ENCODE measurements around the gene KRT77.
"Not testable (repeated sequence)": the region's sequence is repeated elsewhere in the genome, so short reads cannot be mapped to it uniquely, and the experiment has no call there.

The KRT77 gene

DNA sequence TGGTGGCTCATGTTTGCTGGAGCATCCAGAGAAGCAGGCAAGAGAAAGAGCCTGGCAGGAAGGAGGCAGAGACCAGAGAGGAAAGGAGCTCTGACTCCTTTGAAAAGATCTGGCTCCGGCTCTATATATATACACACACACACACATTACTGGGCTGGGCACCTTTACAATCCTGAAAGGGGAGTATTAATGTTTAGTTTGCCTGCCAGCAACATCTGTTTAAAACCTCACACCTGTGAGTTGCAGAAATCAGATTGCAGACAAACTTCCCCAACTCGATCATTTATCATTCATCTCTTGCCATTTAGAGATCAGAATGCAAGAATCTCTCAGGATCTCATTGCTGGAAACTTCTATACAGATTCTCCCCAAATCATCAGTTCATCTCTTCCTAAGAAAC is at the start of gene KRT77:
Gene KRT77, minus strand, starts transcription at position 101 of the 400 bp plus-strand sequence. Its CDS starts 90 bp downstream, at position 11.
- no peak for DNase-seq

GRCh38 chr12:52752516-52752915 is 49.2 kb upstream of the KRT77 start:
- DNase-seq = no peak

DNA sequence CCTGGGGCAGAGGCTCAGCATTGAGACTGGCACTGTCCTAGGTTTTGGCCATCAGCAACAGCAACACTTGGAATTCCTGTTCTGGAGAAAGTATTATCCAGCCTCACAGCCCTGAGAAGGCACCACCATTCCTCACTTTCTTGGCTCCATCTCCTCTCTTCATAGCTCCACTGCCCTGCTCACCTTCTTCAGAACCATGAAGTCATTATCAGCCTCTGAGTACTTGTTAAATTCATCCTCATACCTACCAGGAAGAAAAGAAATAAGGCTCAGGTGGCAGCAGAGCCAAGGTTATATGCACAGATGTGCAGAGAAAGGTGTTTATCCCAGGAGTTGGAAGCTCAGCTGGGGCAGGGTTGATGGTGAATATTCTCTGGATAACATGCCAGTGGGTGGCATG is 48.5 kb upstream of the KRT77 start:
- no peak for DNase-seq

DNA sequence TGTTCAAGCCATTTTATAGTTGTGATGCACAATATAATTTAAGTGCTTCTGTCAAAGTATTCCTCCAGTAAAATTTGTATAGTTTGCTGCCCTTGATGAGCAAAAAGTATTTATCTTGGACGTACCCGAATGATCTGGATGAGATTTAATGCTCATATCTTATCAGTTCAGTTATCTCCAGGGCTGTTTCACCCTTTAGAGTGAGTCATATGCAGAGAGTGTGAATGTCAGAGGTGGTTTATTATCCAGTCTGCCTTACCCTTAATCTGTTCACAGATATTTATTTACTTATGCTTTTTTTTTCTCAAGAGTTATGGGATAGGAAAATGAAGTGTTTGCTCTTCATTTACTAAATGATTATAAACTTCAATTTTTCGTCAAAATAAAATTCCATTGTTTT is 47.2 kb upstream of the KRT77 start:
- not testable (repeated sequence) for DNase-seq

GRCh38 chr12:52749827-52750226 is 46.5 kb upstream of the KRT77 start:
- no peak for DNase-seq

DNA sequence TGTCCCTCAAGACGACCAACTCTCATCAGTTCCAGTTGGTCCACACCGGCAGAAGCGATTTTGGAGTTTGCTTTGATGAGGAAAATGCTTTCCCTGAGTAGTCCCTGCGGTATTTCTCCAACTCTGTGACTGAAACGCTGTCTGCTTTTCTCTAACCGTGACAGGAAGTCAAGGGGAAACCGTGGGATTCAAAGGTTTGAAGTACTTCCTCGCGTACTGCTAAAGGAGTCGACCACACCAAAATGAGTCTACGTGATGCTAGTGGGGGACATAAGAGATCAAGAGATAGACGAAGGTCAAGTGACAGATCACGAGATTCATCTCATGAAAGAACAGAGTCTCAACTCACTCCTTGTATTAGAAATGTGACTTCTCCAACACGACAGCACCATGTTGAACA is 45.3 kb upstream of the KRT77 start:
- DNase-seq = no peak

DNA sequence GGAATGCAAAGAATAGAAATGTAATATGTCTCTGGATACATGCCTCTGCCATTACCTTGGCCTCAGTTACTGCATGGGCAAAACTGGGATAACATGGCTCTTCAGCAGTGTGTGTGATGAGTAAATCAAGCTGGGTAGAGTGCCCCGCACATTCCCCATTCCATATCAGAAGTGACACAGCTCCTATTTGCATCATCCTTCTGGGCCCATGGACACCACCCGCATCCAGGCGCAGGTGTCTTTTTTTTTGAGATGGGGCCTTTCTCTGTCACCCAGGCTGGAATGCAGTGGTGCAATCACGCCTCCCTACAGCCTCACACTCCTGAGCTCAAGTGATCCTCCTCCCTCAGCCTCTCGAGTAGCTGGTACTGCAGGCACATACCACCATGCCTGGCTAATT is 42.2 kb upstream of the KRT77 start:
- DNase-seq = no peak

- DNase-seq = no peak
These were observed 41.3 kb upstream of the KRT77 start for GRCh38 chr12:52744493-52745156.

DNA sequence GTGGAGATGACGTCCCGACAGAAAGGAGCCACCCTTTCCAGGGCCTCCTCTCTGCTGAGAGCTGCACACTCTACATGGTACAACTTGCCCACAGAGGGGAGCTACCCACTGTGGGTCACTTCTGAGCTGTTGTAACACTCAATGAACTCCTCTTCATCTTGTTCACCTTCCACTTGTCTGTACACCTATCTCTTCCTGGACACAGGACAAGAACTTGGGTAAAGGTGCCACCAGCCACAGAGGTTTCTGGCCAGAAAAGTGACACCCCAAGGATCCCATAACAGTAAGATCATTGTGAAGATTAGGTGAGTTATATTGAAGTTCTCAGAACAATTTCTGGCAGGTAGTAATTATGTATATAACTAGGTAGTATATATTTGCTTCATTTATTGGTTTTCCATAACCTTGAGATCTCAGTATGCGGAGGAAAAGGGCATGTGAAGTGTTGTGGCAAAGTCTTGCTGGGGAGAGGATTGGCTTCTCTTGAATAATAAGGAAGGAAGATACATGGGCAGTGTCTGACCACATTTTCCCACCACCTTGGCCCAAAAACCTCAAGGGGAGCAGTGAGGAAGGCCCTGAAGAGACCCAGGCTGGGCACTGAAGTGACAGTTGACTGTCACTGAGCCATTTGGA is 39.6 kb upstream of the KRT77 start:
- no peak for DNase-seq

- no peak for DNase-seq
These were observed 38.9 kb upstream of the KRT77 start for GRCh38 chr12:52742196-52742580.

DNA sequence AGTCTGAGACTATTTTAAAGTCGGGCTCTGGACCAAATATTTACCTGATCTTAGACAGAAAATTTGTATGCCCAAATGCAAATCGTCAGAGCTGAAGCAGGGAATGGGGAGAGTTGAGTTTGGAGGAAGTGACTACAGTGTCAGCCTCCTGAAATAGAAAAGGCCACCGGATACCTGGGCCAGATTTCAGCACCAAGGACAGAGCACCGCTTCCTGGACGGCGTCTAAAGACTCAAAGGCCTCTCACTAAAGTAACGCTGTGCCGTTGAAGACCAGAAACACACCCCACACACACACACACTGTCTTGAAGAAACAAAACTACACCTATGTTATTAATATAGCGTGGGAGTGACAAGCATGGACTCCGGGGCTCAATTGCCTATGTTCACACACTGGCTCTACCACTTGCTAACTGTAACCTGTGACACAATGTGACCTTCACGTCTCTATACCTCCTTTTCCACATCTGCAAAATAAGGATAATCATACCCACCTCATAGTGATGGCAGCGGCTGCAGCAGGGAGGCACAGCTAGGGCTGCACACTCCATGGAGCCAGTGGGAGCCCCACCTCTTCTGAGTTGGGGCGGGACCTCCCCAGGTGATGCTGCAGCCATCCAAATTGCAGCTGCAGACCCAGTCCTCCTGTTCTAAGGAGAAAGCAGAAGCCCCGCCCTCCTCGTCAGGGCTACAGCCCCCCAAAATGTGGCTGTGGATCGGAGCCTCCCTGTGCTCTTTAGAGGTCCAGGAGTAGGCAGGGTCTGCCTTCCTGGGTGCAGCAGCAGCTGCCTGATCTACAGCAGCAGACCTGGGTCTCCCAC is 38.3 kb upstream of the KRT77 start:
- DNase-seq = peak; percentile 61 to 74

DNA sequence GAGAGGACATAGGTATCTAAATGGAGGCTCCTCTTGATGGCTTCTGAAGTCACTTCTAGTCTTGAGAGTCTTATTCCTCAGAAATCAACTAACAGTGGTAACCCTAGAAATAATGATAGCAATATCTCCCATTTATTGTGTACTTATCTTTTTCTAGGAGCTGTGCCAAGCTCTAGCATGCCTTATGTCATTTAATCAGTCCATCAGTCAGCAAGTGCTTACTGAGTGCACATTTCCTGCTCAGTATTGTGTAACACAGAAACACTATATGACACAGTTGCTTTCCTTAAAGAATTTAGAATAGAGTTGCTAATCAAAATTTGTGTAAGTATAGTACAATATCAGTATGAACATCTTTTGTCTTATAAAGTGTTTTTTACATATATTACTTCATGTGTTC is 37.3 kb upstream of the KRT77 start:
- no peak for DNase-seq

DNA sequence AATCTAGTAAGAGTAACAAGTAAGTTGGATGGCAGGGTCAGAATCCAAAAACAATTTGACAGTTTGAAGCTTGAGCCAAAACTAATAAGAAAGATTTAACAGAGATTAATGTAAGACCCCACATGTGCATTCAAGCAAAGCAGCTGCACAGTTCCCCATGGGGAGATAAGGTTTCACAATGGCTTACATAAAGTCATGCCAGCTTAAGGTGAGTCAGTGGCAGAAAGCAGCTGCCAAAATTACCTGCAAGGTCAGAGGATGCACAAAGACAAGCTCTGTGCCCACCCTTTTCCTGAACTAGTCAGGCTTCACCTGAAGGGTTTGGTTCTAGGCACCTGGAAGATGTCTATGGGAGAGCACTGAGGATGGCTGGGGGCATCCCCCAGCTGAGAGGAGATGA is 36.6 kb upstream of the KRT77 start:
- DNase-seq = no peak

GRCh38 chr12:52735816-52736632 is 32.7 kb upstream of the KRT77 start:
- DNase-seq = no peak

DNA sequence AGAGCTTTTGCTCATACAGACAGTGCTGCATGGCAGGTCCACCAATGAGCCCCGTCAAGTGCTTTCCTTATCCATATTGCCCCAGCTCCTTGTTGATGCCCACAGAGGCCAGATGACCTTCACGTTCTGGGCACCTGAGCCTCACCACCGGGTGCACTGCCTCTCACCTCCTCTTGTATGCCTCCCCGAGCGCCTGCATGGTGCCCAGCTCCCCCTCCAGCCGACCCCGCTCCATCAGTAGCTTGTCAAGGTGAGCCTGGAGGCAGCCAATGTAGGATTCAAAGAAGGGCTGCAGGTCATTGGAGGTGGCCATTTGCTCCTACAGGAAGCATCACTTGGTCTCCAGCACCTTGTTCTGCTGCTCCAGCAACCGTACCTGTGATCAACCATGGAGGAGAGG is 31.8 kb upstream of the KRT77 start:
- DNase-seq = no peak

GRCh38 chr12:52730793-52731192 is 27.5 kb upstream of the KRT77 start:
- no peak for DNase-seq

GRCh38 chr12:52730383-52730782 is 27.1 kb upstream of the KRT77 start:
- no peak for DNase-seq

DNA sequence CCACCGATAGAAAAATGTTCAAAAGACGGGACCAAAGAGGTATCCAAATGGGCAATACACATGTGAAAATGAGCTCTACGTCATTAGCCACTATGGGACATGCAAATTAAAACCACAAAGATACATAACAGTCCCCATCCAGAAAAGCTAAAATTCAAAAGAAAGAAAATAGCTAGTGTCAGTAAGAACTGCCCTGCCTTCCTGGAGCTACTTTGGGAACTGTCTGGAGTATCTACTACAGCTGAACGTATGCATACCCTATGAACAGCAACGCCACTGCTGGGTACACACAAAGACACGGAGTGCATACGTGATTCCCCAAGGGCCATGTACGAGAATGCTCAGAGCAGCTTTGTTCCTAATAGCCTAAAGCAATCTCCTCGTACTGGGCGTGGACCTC is 25.8 kb upstream of the KRT77 start:
- no peak for DNase-seq

GRCh38 chr12:52728374-52728773 is 25.1 kb upstream of the KRT77 start:
- no peak for DNase-seq

DNA sequence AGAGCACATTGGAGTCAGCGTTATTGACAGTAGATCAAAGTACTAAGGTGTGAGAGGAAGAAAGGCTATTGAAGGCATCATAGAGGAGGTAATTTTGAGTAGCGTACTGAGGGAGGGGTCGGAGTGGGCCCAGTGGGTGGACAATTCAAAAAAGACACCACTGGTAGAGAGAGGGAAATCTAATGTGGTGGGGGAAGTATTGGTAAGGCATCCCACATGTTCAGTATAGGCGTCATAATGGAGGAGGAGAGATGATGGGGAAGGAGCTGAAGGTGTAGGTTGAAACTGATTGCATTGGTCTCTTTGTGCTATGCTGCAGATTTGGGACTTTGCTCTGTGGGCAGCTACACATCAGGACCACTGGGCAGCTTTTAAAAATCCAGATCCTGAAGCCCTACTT is 23.7 kb upstream of the KRT77 start:
- no peak for DNase-seq

GRCh38 chr12:52726451-52726850 is 23.1 kb upstream of the KRT77 start:
- DNase-seq = no peak

DNA sequence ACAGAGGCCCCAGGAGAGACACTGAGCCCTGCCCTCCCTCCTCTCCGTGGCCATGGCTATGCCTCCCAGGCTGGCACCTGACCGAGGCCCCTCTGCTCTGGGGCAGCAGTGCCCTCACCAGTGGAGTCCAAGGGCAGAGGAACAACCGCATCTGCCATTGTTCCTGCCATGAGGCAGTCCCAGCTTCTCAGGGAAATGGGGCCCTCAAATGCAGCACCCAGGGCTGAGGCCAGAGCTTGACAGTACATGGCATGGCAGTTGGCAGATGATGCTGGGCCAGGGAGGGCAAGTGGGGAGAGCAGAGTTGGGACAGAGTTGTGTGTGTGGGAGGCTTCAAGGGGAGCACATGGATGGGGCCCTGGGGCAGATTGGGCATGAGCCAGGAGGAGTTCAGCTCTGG is 21.1 kb upstream of the KRT77 start:
- no peak for DNase-seq

DNA sequence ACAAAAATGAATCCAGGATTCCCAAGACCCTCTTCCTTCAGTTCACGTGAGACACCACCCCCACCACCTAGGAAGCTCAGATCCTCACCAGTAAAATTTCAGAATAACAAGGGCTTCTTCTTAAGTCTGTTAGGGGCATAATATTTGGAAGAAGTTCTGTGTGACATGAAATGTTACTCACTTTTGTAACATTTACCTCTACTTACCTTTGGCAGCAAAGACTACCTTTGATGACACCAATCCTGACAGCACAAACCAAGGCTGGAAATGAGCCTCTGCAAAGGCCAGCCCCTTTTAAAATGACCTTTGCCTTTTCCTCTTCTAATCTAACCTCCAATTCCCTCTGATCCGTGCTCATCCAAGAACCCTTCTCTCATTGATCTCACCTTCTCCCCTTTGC is 19.4 kb upstream of the KRT77 start:
- DNase-seq = no peak

Data from stimulated activated CD4-positive, alpha-beta T cell treated with anti-CD3 and anti-CD28 coated beads, Interleukin-2, amount 100 ng/mL, for 24 hours (primary cell).